H1 (cell line): ENCODE data around the gene HERC3.

Experiments used
- ATF2 ChIP-seq: IDR thresholded peaks from 2 replicates; pipeline ENCODE4 v1.6.1; 2012; ENCODE audit warnings: low read length, inconsistent platforms
- CEBPB ChIP-seq: IDR thresholded peaks from 2 replicates; pipeline ENCODE4 v1.6.1; 2012; ENCODE audit warnings: low read depth, low read length
- CHD7 ChIP-seq: fragments of 300-600 bp; sonication (generic); IDR thresholded peaks from 2 replicates; pipeline ENCODE4 v1.7.1; 2012; ENCODE audit warnings: low read length, moderate library complexity, mild to moderate bottlenecking, inconsistent platforms; ENCODE audit not compliant: insufficient replicate concordance
- CTCF ChIP-seq, 3 experiments: IDR thresholded peaks; 1 replicate in 2 of 3; 2 replicates in 1 of 3; pipeline versions ENCODE4 v1.5.1 to v1.6.1; 2011; ENCODE audit warnings: low read length in 3 of 3, mild to moderate bottlenecking in 3 of 3, inconsistent platforms in 2 of 3, low read depth in 1 of 3, moderate library complexity in 1 of 3; ENCODE audit not compliant: insufficient read depth in 1 of 3; ENCODE audit errors: control extremely low read depth in 1 of 3
- EP300 ChIP-seq, 2 experiments: IDR thresholded peaks; 1 replicate in 1 of 2; 2 replicates in 1 of 2; pipeline ENCODE4 v1.6.1; 2011 to 2012; ENCODE audit warnings: low read depth in 2 of 2, low read length in 2 of 2, mild to moderate bottlenecking in 2 of 2, borderline replicate concordance in 1 of 2, inconsistent platforms in 1 of 2, moderate library complexity in 1 of 2
- EZH2 ChIP-seq: fragments of 200-600 bp; sonication (generic); IDR thresholded peaks from 2 replicates; pipeline ENCODE4 v1.7.1; 2012; ENCODE audit warnings: low read depth, mild to moderate bottlenecking, moderate library complexity, low read length, inconsistent platforms; ENCODE audit not compliant: severe bottlenecking
- HDAC6 ChIP-seq: IDR thresholded peaks from one replicate; pipeline ENCODE4 v1.7.1; 2012; ENCODE audit warnings: low read depth, mild to moderate bottlenecking, inconsistent platforms, low read length, moderate library complexity
- KDM1A ChIP-seq: fragments of 200-600, 300-600 bp; sonication (generic); IDR thresholded peaks from 2 replicates; pipeline ENCODE4 v1.7.1; 2016; ENCODE audit warnings: mild to moderate bottlenecking, low read length, borderline replicate concordance
- MAX ChIP-seq: IDR thresholded peaks from 2 replicates; pipeline ENCODE4 v1.6.1; 2012; ENCODE audit warnings: inconsistent platforms
- POLR2A ChIP-seq, 2 experiments: IDR thresholded peaks; 1 replicate in 1 of 2; 2 replicates in 1 of 2; pipeline ENCODE4 v1.6.1; 2011; ENCODE audit warnings: low read depth in 2 of 2, low read length in 2 of 2, mild to moderate bottlenecking in 2 of 2; ENCODE audit errors: control extremely low read depth in 1 of 2
- RNF2 ChIP-seq: fragments of 200-900, 300-1000 bp; sonication (generic); IDR thresholded peaks from 2 replicates; pipeline ENCODE4 v1.7.1; 2016; ENCODE audit warnings: borderline replicate concordance, low read depth, mild to moderate bottlenecking, antibody characterized with exemption, low read length; ENCODE audit not compliant: poor library complexity, severe bottlenecking; ENCODE audit errors: missing control alignments
- SP1 ChIP-seq: IDR thresholded peaks from 2 replicates; pipeline ENCODE4 v1.6.1; 2011; ENCODE audit warnings: low read depth, low read length
- SUZ12 ChIP-seq: fragments of 200-600 bp; sonication (generic); IDR thresholded peaks from 2 replicates; pipeline ENCODE4 v1.6.1; 2012; ENCODE audit warnings: mild to moderate bottlenecking, inconsistent platforms, low read length, moderate library complexity, mixed read lengths
- TBP ChIP-seq: IDR thresholded peaks from 2 replicates; pipeline ENCODE4 v1.6.1; 2011; ENCODE audit warnings: low read depth, low read length, improper control_type of control experiment

GRCh38 chr4:88702782-88703181, 110.5 kb downstream of the HERC3 start:
- TF ChIP-seq RNF2 = no peak
- TF ChIP-seq POLR2A (IDR thresholded peaks at IDR 0.05; ENCODE audit: control extremely low read depth in 1 of 2, low read depth in 2 of 2, low read length in 2 of 2) = no peak
- no peak for TF ChIP-seq HDAC6
- no peak for TF ChIP-seq MAX
- no peak for TF ChIP-seq EZH2
- no peak for TF ChIP-seq CHD7
- TF ChIP-seq CTCF (IDR thresholded peaks at IDR 0.05; ENCODE audit: control extremely low read depth in 1 of 3, insufficient read depth in 1 of 3, low read depth in 1 of 3, low read length in 3 of 3) = no peak
- TF ChIP-seq SP1 = no peak
- TF ChIP-seq EP300 (IDR thresholded peaks at IDR 0.05; ENCODE audit: borderline replicate concordance in 1 of 2, low read depth in 2 of 2, low read length in 2 of 2) = no peak
- no peak for TF ChIP-seq CEBPB
- TF ChIP-seq SUZ12 = no peak
- TF ChIP-seq KDM1A = no peak
- TF ChIP-seq ATF2 = no peak
- TF ChIP-seq TBP = no peak
